HepG2 (cell line): Measurements from ENCODE around the gene ZNF226. TPM values are rescaled to one million over a fixed set of nuclear protein-coding genes. Genes with fewer than 3 reads are reported as not detected.

ENCODE experiments used
- GABPB1 ChIP-seq: IDR thresholded peaks from 2 replicates; pipeline ENCODE4 v1.6.1; 2016; ENCODE audit warnings: mild to moderate bottlenecking, missing genetic modification reagents, moderate library complexity, missing compliant biosample characterization
- MAFK ChIP-seq, 2 experiments: IDR thresholded peaks in 1 of 2; conservative IDR thresholded peaks in 1 of 2; 2 replicates each; pipeline ENCODE4 v1.6.1; 2011; ENCODE audit warnings: improper control_type of control experiment in 2 of 2, low read length in 2 of 2
- RBAK ChIP-seq: sonication (generic); formaldehyde crosslinking; IDR thresholded peaks from 2 replicates; pipeline ENCODE4 v1.5.1; 2020; ENCODE audit warnings: mild to moderate bottlenecking, missing genetic modification reagents
- SP4 ChIP-seq: sonication (generic); formaldehyde crosslinking; IDR thresholded peaks from 2 replicates; pipeline ENCODE4 v1.8.1; 2023; ENCODE audit warnings: mild to moderate bottlenecking, missing genetic modification reagents
- THYN1 ChIP-seq: sonication (generic); formaldehyde crosslinking; IDR thresholded peaks from 2 replicates; pipeline ENCODE4 v1.8.1; 2023; ENCODE audit warnings: low read depth, mild to moderate bottlenecking, moderate library complexity, missing genetic modification reagents, borderline replicate concordance
- TMF1 ChIP-seq: sonication (generic); formaldehyde crosslinking; IDR thresholded peaks from 2 replicates; pipeline ENCODE4 v1.8.1; 2022; ENCODE audit warnings: low read depth, missing genetic modification reagents
- ZBTB20 ChIP-seq: sonication (generic); formaldehyde crosslinking; IDR thresholded peaks from 2 replicates; pipeline ENCODE4 v1.8.1; 2023; ENCODE audit warnings: missing genetic modification reagents, low read depth, mild to moderate bottlenecking, borderline replicate concordance
- ZMAT5 ChIP-seq: sonication (generic); formaldehyde crosslinking; IDR thresholded peaks from 2 replicates; pipeline ENCODE4 v1.5.0; 2020; ENCODE audit warnings: mild to moderate bottlenecking, low read depth, missing genetic modification reagents, borderline replicate concordance
- ZNF317 ChIP-seq: sonication (generic); formaldehyde crosslinking; IDR thresholded peaks from 2 replicates; pipeline ENCODE4 v1.5.0; 2020; ENCODE audit warnings: mild to moderate bottlenecking, missing genetic modification reagents
- ZNF446 ChIP-seq: sonication (generic); formaldehyde crosslinking; IDR thresholded peaks from 2 replicates; pipeline ENCODE4 v1.5.0; 2020; ENCODE audit warnings: mild to moderate bottlenecking, missing genetic modification reagents
- ZNF556 ChIP-seq: sonication (generic); formaldehyde crosslinking; IDR thresholded peaks from 2 replicates; pipeline ENCODE4 v1.4.0; 2020; ENCODE audit warnings: mild to moderate bottlenecking, missing genetic modification reagents, borderline replicate concordance
- ZNF839 ChIP-seq: sonication (generic); formaldehyde crosslinking; IDR thresholded peaks from 2 replicates; pipeline ENCODE4 v1.4.0; 2020; ENCODE audit warnings: missing genetic modification reagents, mild to moderate bottlenecking, borderline replicate concordance
- polyA plus RNA-seq, 8 experiments: library from polyadenylated mRNA; depleted of rRNA in 3 of 8; stranded (reverse) in 7 of 8; unstranded in 1 of 8; fragments of >200 nt; fragmentation: Illumina TruSeq in 4 of 8; extraction: Trizol in 4 of 8; gene quantifications; 2 replicates each; pipeline versions ENCODE4 v1.2.1 to v1.2.3, GENCODE V29; 2011 to 2016; ENCODE audit warnings: low read depth in 4 of 8, missing spikeins in 1 of 8, mixed read lengths in 1 of 8; ENCODE audit not compliant: insufficient read depth in 1 of 8
- total RNA-seq, 5 experiments: library from RNA; depleted of rRNA; stranded (reverse); fragments of >200 nt; fragmentation: Illumina TruSeq; extraction: Trizol; gene quantifications; 2 replicates each; pipeline ENCODE4 v1.2.3, GENCODE V29; 2016; ENCODE audit warnings: low read depth in 1 of 5
- TF ChIP-seq, protein P1 (sequence below): sonication (generic); formaldehyde crosslinking; IDR thresholded peaks from 2 replicates; pipeline ENCODE4 v1.4.0; 2020; ENCODE audit warnings: missing genetic modification reagents, borderline replicate concordance
- TF ChIP-seq, protein P2 (sequence below): sonication (generic); formaldehyde crosslinking; IDR thresholded peaks from 2 replicates; pipeline ENCODE4 v1.9.0; 2022; ENCODE audit warnings: missing genetic modification reagents, mild to moderate bottlenecking, borderline replicate concordance
- TF ChIP-seq, protein P3 (sequence below): sonication (generic); formaldehyde crosslinking; IDR thresholded peaks from 2 replicates; pipeline ENCODE4 v1.5.1; 2020; ENCODE audit warnings: missing genetic modification reagents, mild to moderate bottlenecking, borderline replicate concordance
- TF ChIP-seq, protein P4 (sequence below): sonication (generic); formaldehyde crosslinking; IDR thresholded peaks from 2 replicates; pipeline ENCODE4 v1.5.0; 2020; ENCODE audit warnings: mild to moderate bottlenecking, missing genetic modification reagents
- TF ChIP-seq, protein P5 (sequence below): sonication (generic); formaldehyde crosslinking; IDR thresholded peaks from 2 replicates; pipeline ENCODE4 v1.5.0; 2020; ENCODE audit warnings: mild to moderate bottlenecking, missing genetic modification reagents

ZNF226 gene
- total and polyA plus RNA-seq, 2 of the 13 experiments (the other 11 are each of a cell fraction or from before 2014, with no cell fraction given): 8.3 to 16.0 TPM

DNA sequence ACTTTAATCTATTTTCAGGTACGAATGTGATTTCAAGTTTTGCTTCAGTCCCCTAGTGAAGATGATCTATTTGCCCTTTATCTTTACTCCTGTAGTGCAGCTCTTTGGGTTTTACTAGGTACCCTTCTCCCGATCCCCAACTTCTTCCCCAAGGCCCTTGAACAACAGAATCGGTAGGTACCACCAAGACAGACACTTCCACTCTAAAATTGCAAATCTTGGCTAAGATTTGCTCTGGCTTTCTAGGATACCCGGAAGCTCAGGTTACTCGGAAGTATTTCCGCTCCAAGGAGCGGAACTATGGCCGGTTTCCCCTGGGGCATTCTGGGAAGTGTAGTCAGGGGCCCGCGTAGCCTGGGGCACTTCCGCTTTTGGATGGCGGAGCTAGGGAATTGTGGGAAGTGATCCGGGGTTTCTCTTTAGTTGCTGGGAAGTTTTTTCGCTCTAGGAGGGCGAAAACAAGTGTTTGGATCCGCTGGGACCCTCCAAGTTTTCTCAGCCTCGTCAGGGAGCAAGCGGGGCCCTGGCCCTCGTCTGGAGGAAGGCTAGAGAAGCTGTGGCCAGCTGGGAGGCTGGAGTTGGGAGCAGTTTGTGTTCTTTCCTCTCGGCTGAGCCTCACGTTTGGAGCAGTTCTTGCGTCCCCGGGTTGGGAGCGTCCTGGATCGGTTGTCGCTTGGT is 42.4 kb downstream of the ZNF226 start (continued):
- TF ChIP-seq, protein P1, sequence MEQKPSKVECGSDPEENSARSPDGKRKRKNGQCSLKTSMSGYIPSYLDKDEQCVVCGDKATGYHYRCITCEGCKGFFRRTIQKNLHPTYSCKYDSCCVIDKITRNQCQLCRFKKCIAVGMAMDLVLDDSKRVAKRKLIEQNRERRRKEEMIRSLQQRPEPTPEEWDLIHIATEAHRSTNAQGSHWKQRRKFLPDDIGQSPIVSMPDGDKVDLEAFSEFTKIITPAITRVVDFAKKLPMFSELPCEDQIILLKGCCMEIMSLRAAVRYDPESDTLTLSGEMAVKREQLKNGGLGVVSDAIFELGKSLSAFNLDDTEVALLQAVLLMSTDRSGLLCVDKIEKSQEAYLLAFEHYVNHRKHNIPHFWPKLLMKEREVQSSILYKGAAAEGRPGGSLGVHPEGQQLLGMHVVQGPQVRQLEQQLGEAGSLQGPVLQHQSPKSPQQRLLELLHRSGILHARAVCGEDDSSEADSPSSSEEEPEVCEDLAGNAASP (CRISPR knock-in tag): 0 out of 2 replicates have a peak, but pooled peaks have one; percentile 12
- no peak for TF ChIP-seq ZNF839
- TF ChIP-seq, protein P2, sequence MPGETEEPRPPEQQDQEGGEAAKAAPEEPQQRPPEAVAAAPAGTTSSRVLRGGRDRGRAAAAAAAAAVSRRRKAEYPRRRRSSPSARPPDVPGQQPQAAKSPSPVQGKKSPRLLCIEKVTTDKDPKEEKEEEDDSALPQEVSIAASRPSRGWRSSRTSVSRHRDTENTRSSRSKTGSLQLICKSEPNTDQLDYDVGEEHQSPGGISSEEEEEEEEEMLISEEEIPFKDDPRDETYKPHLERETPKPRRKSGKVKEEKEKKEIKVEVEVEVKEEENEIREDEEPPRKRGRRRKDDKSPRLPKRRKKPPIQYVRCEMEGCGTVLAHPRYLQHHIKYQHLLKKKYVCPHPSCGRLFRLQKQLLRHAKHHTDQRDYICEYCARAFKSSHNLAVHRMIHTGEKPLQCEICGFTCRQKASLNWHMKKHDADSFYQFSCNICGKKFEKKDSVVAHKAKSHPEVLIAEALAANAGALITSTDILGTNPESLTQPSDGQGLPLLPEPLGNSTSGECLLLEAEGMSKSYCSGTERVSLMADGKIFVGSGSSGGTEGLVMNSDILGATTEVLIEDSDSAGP: peak; percentile 41; the same call in 1 of the 2 replicates
- peak; percentile 41; the same call in 1 of the 2 replicates for TF ChIP-seq SP4 (CRISPR knock-in tag)
- no peak for TF ChIP-seq RBAK (CRISPR knock-in tag)
- TF ChIP-seq ZBTB20 (CRISPR knock-in tag): no peak
- TF ChIP-seq, protein P3, sequence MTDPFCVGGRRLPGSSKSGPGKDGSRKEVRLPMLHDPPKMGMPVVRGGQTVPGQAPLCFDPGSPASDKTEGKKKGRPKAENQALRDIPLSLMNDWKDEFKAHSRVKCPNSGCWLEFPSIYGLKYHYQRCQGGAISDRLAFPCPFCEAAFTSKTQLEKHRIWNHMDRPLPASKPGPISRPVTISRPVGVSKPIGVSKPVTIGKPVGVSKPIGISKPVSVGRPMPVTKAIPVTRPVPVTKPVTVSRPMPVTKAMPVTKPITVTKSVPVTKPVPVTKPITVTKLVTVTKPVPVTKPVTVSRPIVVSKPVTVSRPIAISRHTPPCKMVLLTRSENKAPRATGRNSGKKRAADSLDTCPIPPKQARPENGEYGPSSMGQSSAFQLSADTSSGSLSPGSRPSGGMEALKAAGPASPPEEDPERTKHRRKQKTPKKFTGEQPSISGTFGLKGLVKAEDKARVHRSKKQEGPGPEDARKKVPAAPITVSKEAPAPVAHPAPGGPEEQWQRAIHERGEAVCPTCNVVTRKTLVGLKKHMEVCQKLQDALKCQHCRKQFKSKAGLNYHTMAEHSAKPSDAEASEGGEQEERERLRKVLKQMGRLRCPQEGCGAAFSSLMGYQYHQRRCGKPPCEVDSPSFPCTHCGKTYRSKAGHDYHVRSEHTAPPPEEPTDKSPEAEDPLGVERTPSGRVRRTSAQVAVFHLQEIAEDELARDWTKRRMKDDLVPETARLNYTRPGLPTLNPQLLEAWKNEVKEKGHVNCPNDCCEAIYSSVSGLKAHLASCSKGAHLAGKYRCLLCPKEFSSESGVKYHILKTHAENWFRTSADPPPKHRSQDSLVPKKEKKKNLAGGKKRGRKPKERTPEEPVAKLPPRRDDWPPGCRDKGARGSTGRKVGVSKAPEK (CRISPR knock-in tag): no peak
- TF ChIP-seq TMF1: no peak
- TF ChIP-seq ZMAT5 (CRISPR knock-in tag): no peak
- no peak for TF ChIP-seq MAFK (conservative IDR thresholded peaks at IDR 0.05 in 1 of 2, IDR thresholded peaks at IDR 0.05 in 1 of 2; ENCODE audit: low read length in 2 of 2)
- no peak for TF ChIP-seq ZNF446 (CRISPR knock-in tag)
- TF ChIP-seq ZNF317 (CRISPR knock-in tag): peak; percentile 66; the same call in 1 of the 2 replicates
- TF ChIP-seq, protein P4, sequence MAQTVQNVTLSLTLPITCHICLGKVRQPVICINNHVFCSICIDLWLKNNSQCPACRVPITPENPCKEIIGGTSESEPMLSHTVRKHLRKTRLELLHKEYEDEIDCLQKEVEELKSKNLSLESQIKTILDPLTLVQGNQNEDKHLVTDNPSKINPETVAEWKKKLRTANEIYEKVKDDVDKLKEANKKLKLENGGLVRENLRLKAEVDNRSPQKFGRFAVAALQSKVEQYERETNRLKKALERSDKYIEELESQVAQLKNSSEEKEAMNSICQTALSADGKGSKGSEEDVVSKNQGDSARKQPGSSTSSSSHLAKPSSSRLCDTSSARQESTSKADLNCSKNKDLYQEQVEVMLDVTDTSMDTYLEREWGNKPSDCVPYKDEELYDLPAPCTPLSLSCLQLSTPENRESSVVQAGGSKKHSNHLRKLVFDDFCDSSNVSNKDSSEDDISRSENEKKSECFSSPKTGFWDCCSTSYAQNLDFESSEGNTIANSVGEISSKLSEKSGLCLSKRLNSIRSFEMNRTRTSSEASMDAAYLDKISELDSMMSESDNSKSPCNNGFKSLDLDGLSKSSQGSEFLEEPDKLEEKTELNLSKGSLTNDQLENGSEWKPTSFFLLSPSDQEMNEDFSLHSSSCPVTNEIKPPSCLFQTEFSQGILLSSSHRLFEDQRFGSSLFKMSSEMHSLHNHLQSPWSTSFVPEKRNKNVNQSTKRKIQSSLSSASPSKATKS (CRISPR knock-in tag): 0 out of 2 replicates have a peak, but pooled peaks have one; percentile 56
- no peak for TF ChIP-seq THYN1 (CRISPR knock-in tag)
- peak; percentile 97 for TF ChIP-seq GABPB1 (CRISPR knock-in tag)
- TF ChIP-seq ZNF556 (CRISPR knock-in tag): peak; percentile 83; the same call in 1 of the 2 replicates
- TF ChIP-seq, protein P5, sequence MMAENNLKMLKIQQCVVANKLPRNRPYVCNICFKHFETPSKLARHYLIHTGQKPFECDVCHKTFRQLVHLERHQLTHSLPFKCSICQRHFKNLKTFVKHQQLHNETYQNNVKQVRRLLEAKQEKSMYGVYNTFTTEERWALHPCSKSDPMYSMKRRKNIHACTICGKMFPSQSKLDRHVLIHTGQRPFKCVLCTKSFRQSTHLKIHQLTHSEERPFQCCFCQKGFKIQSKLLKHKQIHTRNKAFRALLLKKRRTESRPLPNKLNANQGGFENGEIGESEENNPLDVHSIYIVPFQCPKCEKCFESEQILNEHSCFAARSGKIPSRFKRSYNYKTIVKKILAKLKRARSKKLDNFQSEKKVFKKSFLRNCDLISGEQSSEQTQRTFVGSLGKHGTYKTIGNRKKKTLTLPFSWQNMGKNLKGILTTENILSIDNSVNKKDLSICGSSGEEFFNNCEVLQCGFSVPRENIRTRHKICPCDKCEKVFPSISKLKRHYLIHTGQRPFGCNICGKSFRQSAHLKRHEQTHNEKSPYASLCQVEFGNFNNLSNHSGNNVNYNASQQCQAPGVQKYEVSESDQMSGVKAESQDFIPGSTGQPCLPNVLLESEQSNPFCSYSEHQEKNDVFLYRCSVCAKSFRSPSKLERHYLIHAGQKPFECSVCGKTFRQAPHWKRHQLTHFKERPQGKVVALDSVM (CRISPR knock-in tag): no peak
